K562 (cell line): ENCODE results near the gene CDC23. TPM values are rescaled to one million over a fixed set of nuclear protein-coding genes. Genes with fewer than 3 reads are reported as not detected.

Experiments used
- ATF7 ChIP-seq: fragments of 450-650 bp; IDR thresholded peaks from 2 replicates; pipeline ENCODE4 v1.7.1; 2014; ENCODE audit warnings: mild to moderate bottlenecking, moderate library complexity
- CEBPG ChIP-seq, 3 experiments: fragments of 200-800 bp in 1 of 3; sonication (Bioruptor generic) in 1 of 3; sonication (generic) in 1 of 3; formaldehyde crosslinking in 1 of 3; IDR thresholded peaks in 2 of 3; conservative IDR thresholded peaks in 1 of 3; 2 replicates each; pipeline versions ENCODE4 v1.6.1 to v1.8.0; 2016 to 2022; ENCODE audit warnings: missing compliant biosample characterization in 2 of 3, missing genetic modification characterization in 2 of 3, mild to moderate bottlenecking in 1 of 3, missing genetic modification reagents in 1 of 3
- FOXP4 ChIP-seq: sonication (generic); formaldehyde crosslinking; IDR thresholded peaks from 2 replicates; pipeline ENCODE4 v1.8.0; 2022; ENCODE audit warnings: mild to moderate bottlenecking, missing genetic modification reagents, borderline replicate concordance
- RBM25 ChIP-seq: fragments of 200-400 bp; formaldehyde crosslinking; IDR thresholded peaks from 2 replicates; pipeline ENCODE4 v1.6.1; 2018; ENCODE audit warnings: low read length, low read depth, moderate library complexity; ENCODE audit not compliant: severe bottlenecking
- RNF219 ChIP-seq: fragments of 250-450 bp; sonication (Bioruptor Pico); IDR thresholded peaks from 2 replicates; pipeline ENCODE4 v1.5.0; 2022; ENCODE audit warnings: mild to moderate bottlenecking
- SMAD3 ChIP-seq: fragments of 450-650 bp; formaldehyde crosslinking; conservative IDR thresholded peaks from 2 replicates; pipeline ENCODE4 v1.4.0; 2020; ENCODE audit warnings: mild to moderate bottlenecking
- SMC3 ChIP-seq: conservative IDR thresholded peaks from 2 replicates; pipeline ENCODE4 v1.6.1; 2011; ENCODE audit warnings: low read depth, low read length, improper control_type of control experiment; ENCODE audit not compliant: insufficient read depth
- ZNF263 ChIP-seq: sonication (generic); formaldehyde crosslinking; IDR thresholded peaks from 2 replicates; pipeline ENCODE4 v1.8.0; 2022; ENCODE audit warnings: mild to moderate bottlenecking, missing genetic modification reagents, borderline replicate concordance
- polyA plus RNA-seq, 8 experiments: library from polyadenylated mRNA; depleted of rRNA in 4 of 8; stranded (reverse) in 5 of 8; unstranded in 3 of 8; fragments of >200 nt; fragmentation: Nextera tagmentation in 2 of 8; fragmentation: Illumina TruSeq in 1 of 8; extraction: Ambion mirVana in 2 of 8; extraction: Trizol in 1 of 8; gene quantifications; 2 replicates each; pipeline versions ENCODE4 v1.2.1 to v1.2.3, GENCODE V29; 2011 to 2014; ENCODE audit warnings: inconsistent platforms in 1 of 8, missing spikeins in 1 of 8
- total RNA-seq, 7 experiments: library from RNA; depleted of rRNA in 6 of 7; stranded (reverse); fragments of >200 nt in 6 of 7; fragmentation: Illumina TruSeq in 2 of 7; extraction: Trizol in 2 of 7; gene quantifications; 2 replicates each; pipeline versions ENCODE4 v1.2.1 to v1.2.3, GENCODE V29; 2011 to 2021; ENCODE audit warnings: low replicate concordance in 1 of 7
- TF ChIP-seq, protein P1 (sequence below): IDR thresholded peaks from 3 replicates; pipeline ENCODE4 v1.6.1; 2011; ENCODE audit warnings: borderline replicate concordance, mild to moderate bottlenecking, moderate library complexity; ENCODE audit not compliant: insufficient read length; ENCODE audit errors: extremely low read depth

The CDC23 gene
- total and polyA plus RNA-seq, 9 of the 15 experiments (the other 6 are each of a cell fraction or from before 2014, with no cell fraction given) = 34.5 to 157 (median 65.5) TPM

GRCh38 chr5:138240650-138241385, 27.7 kb upstream of the CDC23 start (continued):
- TF ChIP-seq CEBPG (CRISPR knock-in tag; IDR thresholded peaks at IDR 0.05) (no peak), CEBPG (tag; conservative IDR thresholded peaks at IDR 0.05 in 1 of 2, IDR thresholded peaks at IDR 0.05 in 1 of 2) (no peak), ATF7 (no peak), FOXP4 (CRISPR knock-in tag) (no peak), ZNF263 (CRISPR knock-in tag) (no peak), SMAD3 (CRISPR knock-in tag) (no peak), SMC3 (no peak), RNF219 (CRISPR knock-in tag) (no peak), RBM25 (no peak)
- TF ChIP-seq, protein P1, sequence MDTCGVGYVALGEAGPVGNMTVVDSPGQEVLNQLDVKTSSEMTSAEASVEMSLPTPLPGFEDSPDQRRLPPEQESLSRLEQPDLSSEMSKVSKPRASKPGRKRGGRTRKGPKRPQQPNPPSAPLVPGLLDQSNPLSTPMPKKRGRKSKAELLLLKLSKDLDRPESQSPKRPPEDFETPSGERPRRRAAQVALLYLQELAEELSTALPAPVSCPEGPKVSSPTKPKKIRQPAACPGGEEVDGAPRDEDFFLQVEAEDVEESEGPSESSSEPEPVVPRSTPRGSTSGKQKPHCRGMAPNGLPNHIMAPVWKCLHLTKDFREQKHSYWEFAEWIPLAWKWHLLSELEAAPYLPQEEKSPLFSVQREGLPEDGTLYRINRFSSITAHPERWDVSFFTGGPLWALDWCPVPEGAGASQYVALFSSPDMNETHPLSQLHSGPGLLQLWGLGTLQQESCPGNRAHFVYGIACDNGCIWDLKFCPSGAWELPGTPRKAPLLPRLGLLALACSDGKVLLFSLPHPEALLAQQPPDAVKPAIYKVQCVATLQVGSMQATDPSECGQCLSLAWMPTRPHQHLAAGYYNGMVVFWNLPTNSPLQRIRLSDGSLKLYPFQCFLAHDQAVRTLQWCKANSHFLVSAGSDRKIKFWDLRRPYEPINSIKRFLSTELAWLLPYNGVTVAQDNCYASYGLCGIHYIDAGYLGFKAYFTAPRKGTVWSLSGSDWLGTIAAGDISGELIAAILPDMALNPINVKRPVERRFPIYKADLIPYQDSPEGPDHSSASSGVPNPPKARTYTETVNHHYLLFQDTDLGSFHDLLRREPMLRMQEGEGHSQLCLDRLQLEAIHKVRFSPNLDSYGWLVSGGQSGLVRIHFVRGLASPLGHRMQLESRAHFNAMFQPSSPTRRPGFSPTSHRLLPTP = no peak
- TF ChIP-seq, all 486 proteins: peak for 0
